SH-SY5Y (cell line): ENCODE measurements around the gene PPP2R2B.

Source experiments
- GATA2 ChIP-seq: IDR thresholded peaks from 2 replicates; pipeline ENCODE4 v1.6.1; 2011; ENCODE audit warnings: mild to moderate bottlenecking, low read depth, low read length
- GATA3 ChIP-seq: IDR thresholded peaks from 2 replicates; pipeline ENCODE4 v1.6.1; 2011; ENCODE audit warnings: low read depth, mild to moderate bottlenecking, low read length, moderate library complexity

Gene PPP2R2B

GRCh38 chr5:146878476-146879172 lies at the start of gene PPP2R2B:
Gene PPP2R2B, minus strand, starts transcription at chr5:146878757.
- TF ChIP-seq GATA3 = no peak
- no peak for TF ChIP-seq GATA2

DNA sequence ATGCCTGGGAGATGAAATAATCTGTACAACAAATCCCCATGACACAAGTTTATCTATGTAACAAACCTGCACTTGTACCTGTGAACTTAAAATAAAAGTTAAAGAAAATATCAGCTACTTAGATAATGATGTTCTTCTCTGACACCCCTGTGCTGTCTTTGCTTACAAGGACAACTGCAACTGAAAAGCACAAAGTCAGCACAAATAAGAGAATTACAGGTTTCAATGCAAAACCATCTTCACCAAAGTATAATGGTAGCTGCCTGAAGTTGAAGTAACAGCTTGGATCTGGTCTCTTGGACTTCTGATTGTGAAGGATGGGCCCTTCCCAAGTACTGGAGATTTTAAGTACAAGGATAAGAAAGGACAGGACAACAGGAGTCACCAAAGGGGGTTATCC lies 45.6 kb upstream of the PPP2R2B start:
- no peak for TF ChIP-seq GATA2
- TF ChIP-seq GATA3 = no peak

DNA sequence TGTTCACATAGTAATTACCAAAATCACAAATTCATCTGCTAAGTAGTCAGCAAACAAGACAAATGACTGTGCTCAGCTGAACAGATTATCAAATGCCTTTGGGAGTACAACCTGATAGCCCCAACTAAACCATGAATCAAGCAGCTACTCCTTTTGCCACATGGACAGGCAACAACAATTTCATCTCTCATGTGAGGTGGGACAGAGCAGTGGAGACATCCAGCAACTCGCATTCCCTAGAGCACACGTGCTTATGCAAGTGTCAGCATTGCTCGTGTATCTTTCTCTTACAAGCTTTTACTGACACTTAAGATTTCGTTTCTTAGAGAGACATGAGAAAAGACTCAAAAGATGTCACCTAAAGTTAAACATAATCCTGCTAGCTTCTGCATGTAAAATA lies 42.7 kb upstream of the PPP2R2B start:
- TF ChIP-seq GATA2 (no peak), GATA3 (no peak)

DNA sequence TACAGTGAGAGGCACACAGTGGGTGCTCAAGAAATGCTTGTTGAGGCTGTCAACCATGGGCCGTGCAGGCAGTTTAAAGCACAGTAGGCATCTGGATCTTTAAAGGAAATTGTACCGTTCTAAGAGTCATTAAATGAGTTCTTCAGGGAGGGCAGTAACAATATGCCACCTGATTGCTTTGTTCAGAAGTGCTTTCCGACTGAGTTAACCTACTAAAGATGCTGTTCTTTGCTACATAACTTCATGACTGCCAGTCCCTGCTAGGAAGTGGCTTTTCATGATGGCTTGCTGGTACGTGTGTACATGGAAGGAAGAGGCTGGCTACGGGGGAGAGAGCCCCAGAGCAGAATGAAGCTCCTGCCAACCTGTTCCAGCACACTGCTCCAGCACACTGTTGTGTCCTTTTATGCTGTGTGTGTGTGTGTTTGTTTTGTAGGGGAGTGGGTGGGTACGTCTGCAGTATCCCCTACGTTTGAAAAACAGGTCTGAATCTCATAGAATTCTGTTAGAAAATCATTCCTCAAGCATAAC lies 41.9 kb upstream of the PPP2R2B start:
- TF ChIP-seq GATA2 (no peak), GATA3 (no peak)

GRCh38 chr5:146919304-146919703 lies 40.7 kb upstream of the PPP2R2B start:
- no peak for TF ChIP-seq GATA3
- no peak for TF ChIP-seq GATA2

DNA sequence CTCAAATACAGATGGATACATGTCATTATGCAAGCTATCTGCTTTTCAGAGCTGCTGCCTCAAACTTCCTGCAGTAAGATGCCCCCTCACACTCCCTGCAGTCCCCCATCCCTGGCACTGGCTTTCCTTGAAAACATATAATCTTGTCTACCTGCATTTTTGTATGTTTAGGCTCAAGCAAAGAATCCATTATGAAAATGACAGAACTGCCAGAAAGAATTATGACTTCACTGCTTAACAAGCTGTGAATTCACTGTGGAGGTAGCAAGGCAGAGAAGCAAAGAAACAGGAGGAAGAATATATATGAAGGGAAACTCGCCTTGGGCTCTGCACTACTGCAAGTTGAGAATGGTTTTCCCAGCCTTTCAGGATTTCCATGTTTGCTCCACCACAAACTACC lies 39.4 kb upstream of the PPP2R2B start:
- no peak for TF ChIP-seq GATA3
- TF ChIP-seq GATA2 = no peak

GRCh38 chr5:146912874-146913273 lies 34.3 kb upstream of the PPP2R2B start:
- no peak for TF ChIP-seq GATA2
- TF ChIP-seq GATA3 = no peak

- TF ChIP-seq GATA3 = no peak
Measured at GRCh38 chr5:146910239-146910638, 31.7 kb upstream of the PPP2R2B start.

DNA sequence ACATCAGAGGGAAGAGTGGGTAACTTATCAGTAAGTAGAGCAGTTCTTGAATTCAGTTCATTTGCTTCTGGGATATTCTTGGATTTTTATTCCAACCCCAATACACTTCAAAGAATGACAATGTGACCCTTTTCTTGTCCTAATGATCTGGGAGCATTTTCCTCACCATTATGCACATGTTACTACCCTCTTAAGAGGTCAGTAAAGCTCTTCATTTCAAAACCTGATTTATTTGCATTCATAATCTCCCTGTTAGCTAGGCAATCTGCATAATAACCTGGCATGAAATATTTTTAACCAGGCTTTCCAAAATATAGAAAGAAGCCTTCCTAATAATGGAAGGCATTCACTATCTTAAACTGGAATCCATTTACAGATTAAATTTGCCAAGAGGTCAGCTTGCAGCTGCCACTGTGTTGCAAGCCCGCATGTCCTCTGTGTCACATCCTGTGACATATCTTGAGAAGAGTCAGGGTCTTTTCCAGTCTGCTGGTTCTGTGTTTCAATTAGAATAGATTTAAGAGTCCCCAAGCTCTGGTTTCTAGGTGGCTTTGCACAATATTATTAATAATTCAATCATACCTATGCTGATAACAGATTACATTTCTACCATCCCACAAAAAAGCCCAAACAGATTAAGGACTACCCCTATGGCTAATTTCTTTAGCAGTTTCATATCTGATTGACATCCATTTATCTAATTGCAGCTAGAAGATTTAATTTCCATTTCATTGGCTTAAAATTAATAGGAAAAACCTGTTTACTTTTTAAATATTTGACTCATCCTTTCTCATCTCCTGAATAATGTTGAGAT lies 30.9 kb upstream of the PPP2R2B start:
- TF ChIP-seq GATA2 (peak; percentile 51), GATA3 (no peak)

GRCh38 chr5:146906803-146907202 lies 28.2 kb upstream of the PPP2R2B start:
- TF ChIP-seq GATA3 (no peak), GATA2 (no peak)

DNA sequence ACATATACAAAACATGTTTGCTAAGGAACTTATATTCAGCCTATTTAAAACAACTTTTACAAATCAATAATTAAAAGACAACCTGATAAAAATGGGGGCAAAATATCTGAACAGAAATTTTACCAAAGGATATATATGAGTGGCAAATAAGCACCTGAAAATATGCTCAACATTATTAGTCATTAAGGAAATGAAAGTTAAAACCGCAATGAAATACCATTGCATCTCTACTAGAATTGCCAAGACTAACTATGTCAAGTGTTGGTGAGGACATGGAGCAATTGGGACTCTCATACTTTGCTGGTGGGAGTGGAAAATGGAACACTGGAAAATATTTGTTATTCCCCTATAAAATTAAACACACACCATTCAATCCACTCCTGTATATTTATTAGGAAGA lies 26.3 kb upstream of the PPP2R2B start:
- TF ChIP-seq GATA3 (no peak), GATA2 (no peak)

DNA sequence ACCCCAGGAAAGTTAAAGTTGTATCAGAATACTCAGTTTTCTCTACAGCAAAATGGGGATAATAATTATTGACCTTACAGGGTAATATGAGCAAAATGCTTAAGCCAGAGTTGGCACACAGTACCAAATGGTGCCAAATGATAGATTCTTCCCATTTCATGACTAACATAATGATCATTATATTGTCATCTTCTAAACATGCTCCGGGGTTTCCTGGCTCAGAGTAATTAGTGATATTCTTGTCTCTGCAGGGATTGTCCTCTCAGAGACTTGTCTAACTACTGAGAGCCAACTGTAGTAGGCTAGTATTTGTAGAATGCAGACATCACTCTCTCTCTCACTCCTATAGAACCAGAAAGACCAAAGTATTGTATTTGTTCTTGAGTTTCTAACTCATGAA lies 25.2 kb upstream of the PPP2R2B start:
- no peak for TF ChIP-seq GATA2
- TF ChIP-seq GATA3 = no peak

- TF ChIP-seq GATA2 = no peak
- no peak for TF ChIP-seq GATA3
Measured at GRCh38 chr5:146902471-146902870, 23.9 kb upstream of the PPP2R2B start.

DNA sequence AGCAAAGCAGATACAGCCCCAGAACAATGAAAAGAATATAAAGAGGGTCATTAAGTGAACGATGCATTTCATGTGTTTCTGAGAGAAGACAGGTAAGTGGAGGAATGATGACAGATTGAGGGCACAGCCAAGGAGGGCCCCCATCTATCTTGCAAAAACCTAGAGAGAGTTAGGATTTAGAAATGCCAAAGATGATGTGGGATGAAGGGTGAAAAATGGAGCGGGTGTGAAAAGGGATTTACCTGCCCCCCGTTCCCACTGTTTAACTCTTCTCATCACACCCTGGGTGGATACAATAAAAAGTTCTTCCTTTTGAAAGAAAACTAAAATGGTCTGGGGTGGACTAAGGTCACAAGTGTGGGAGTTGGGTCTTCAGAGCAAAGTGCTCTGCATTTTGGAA lies 18.5 kb upstream of the PPP2R2B start:
- TF ChIP-seq GATA3 = no peak
- no peak for TF ChIP-seq GATA2
